WTC11 (cell line): ENCODE measurements around the gene AUH. TPM values are rescaled to one million over a fixed set of nuclear protein-coding genes. Genes with fewer than 3 reads are reported as not detected.

Experiments
- total RNA-seq: library from RNA; stranded (reverse); gene quantifications from 3 replicates; pipeline ENCODE4 v1.2.3, GENCODE V29; 2021

Gene AUH
- total RNA-seq, 1 experiment from 2014 or later: 30.4 TPM

Other genes with a start within 250 kb of the AUH start
- 11.8 to 13.5 TPM (median 13.0 TPM) in 3 replicates for gene NFIL3, start 61.9 kb upstream of the AUH start, total RNA-seq